Measurements from ENCODE around the gene FDXR.

FDXR gene

GRCh38 chr17:74815067-74815466, 57.7 kb downstream of the FDXR start:
- POLR2A ChIA-PET = no interaction called here
- DNase-seq (ENCODE audit: extremely low spot score) = no peak
- CTCF ChIA-PET = no interaction called here

GRCh38 chr17:74814453-74814852, 58.3 kb downstream of the FDXR start:
- TF ChIP-seq L3MBTL2 (conservative IDR thresholded peaks at IDR 0.05) (no peak), HDGF (IDR thresholded peaks at IDR 0.05; ENCODE audit: borderline replicate concordance) (no peak), ARNT (IDR thresholded peaks at IDR 0.05) (no peak), SP1 (IDR thresholded peaks at IDR 0.05) (no peak), TARDBP (IDR thresholded peaks at IDR 0.05) (no peak), ELF4 (IDR thresholded peaks at IDR 0.05) (no peak), PKNOX1 (IDR thresholded peaks at IDR 0.05) (no peak), NFRKB (IDR thresholded peaks at IDR 0.05) (no peak), FOXM1 (IDR thresholded peaks at IDR 0.05; ENCODE audit: borderline replicate concordance) (no peak), BHLHE40 (IDR thresholded peaks at IDR 0.05; ENCODE audit: borderline replicate concordance) (no peak), FOXA1 (IDR thresholded peaks at IDR 0.05) (no peak), ZNF384 (IDR thresholded peaks at IDR 0.05) (no peak), LEF1 (IDR thresholded peaks at IDR 0.05; ENCODE audit: borderline replicate concordance) (no peak), CTBP1 (IDR thresholded peaks at IDR 0.05; ENCODE audit: borderline replicate concordance) (no peak), FOXK2 (IDR thresholded peaks at IDR 0.05) (no peak), SUZ12 (IDR thresholded peaks at IDR 0.05) (no peak)
- POLR2A ChIA-PET = no interaction called here
- CTCF ChIA-PET = no interaction called here
- DNase-seq (ENCODE audit: extremely low spot score) = no peak

More at GRCh38 chr17:74815067-74815466, 57.7 kb downstream of the FDXR start:
- TF ChIP-seq NFRKB (IDR thresholded peaks at IDR 0.05) = no peak
- TF ChIP-seq FOXK2 (IDR thresholded peaks at IDR 0.05) = no peak
- no peak for TF ChIP-seq BHLHE40 (IDR thresholded peaks at IDR 0.05; ENCODE audit: borderline replicate concordance)
- TF ChIP-seq SP1 (IDR thresholded peaks at IDR 0.05) = no peak
- no peak for TF ChIP-seq PKNOX1 (IDR thresholded peaks at IDR 0.05)
- no peak for TF ChIP-seq FOXA1 (IDR thresholded peaks at IDR 0.05)
- TF ChIP-seq TARDBP (IDR thresholded peaks at IDR 0.05) = no peak
- TF ChIP-seq ZNF384 (IDR thresholded peaks at IDR 0.05) = no peak
- TF ChIP-seq ARNT (IDR thresholded peaks at IDR 0.05) = no peak
- no peak for TF ChIP-seq CTBP1 (IDR thresholded peaks at IDR 0.05; ENCODE audit: borderline replicate concordance)
- no peak for TF ChIP-seq ELF4 (IDR thresholded peaks at IDR 0.05)
- no peak for TF ChIP-seq FOXM1 (IDR thresholded peaks at IDR 0.05; ENCODE audit: borderline replicate concordance)
- no peak for TF ChIP-seq SUZ12 (IDR thresholded peaks at IDR 0.05)
- no peak for TF ChIP-seq LEF1 (IDR thresholded peaks at IDR 0.05; ENCODE audit: borderline replicate concordance)
- no peak for TF ChIP-seq HDGF (IDR thresholded peaks at IDR 0.05; ENCODE audit: borderline replicate concordance)
- TF ChIP-seq L3MBTL2 (conservative IDR thresholded peaks at IDR 0.05) = no peak
